Purkinje cell (primary cell): ENCODE data around the gene TCERG1. TPM values are rescaled to one million over a fixed set of nuclear protein-coding genes. Genes with fewer than 3 reads are reported as not detected.

Source experiments
- polyA plus RNA-seq: library from polyadenylated mRNA; unstranded; fragments of >200 nt; fragmentation: Nextera tagmentation; gene quantifications from 2 replicates; pipeline ENCODE4 v1.2.1, GENCODE V29; 2014

TCERG1 gene
- 81.0 and 81.6 TPM in 2 replicates for polyA plus RNA-seq

GRCh38 chr5:146446861-146447733, at the start of gene TCERG1:
TSS of gene TCERG1 (plus strand) at chr5:146447333. CDS start at chr5:146447350, 17 bp downstream.

GRCh38 chr5:146516151-146516475, 69.0 kb downstream of the TCERG1 start, which contains the start of gene GPR151:
TSS of gene GPR151 (minus strand) at chr5:146516190. CDS start at chr5:146516113, 77 bp downstream.

Other genes with a start within 250 kb of the TCERG1 start
- gene RBM27, start 243.7 kb upstream of the TCERG1 start, polyA plus RNA-seq = 9.7 and 10.9 TPM in 2 replicates
- gene POU4F3, start 108.5 kb upstream of the TCERG1 start, polyA plus RNA-seq = not detected in 2 replicates
- gene GPR151, start 68.9 kb downstream of the TCERG1 start, polyA plus RNA-seq = not detected in 2 replicates